SU-DHL-6 (cell line): ENCODE data around the gene POLR2F.

Experiments used
- CTCF ChIP-seq: fragments of 200-600 bp; sonication (generic); IDR thresholded peaks from one replicate; pipeline ENCODE4 v1.5.1; 2017; ENCODE audit warnings: antibody characterized with exemption, mild to moderate bottlenecking, low read length, moderate library complexity; ENCODE audit not compliant: insufficient read depth, poor library complexity, severe bottlenecking
- EZH2phosphoT487 ChIP-seq: fragments of 200-600 bp; sonication (generic), shearing (Covaris generic); conservative IDR thresholded peaks from 2 replicates; pipeline ENCODE4 v1.6.1; 2018; ENCODE audit warnings: mild to moderate bottlenecking, antibody characterized with exemption, low read length, moderate library complexity, mixed read lengths

- no peak for TF ChIP-seq CTCF
- TF ChIP-seq EZH2phosphoT487: no peak
These were observed 5.8 kb downstream of the POLR2F start for GRCh38 chr22:37959231-37959825.
